Measurements from ENCODE around the gene KSR2.

The KSR2 gene

DNA sequence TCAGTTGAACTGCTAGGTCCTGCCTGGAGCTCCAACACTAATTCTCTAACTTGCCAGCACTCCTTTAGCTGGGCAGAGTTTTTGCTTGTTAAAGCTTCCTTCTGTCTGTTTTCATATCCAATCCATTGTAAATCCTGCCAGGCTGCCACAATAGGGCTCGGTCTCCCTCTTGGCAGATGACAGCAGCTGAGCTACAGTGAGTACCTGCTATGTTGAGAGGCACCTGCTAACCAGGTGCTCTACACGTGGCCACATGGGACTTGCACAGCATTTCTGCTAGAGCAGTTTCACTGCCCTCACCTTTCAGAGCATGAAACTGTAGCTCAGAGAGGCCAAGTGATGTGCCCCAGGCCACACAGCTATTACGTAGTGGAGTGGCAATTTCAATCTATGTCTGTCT, 500.8 kb downstream of the KSR2 start:
- DNase-seq, result no peak
- H3K4me1 Mint-ChIP-seq, result no peaks in the 10 kb centered on the region

DNA sequence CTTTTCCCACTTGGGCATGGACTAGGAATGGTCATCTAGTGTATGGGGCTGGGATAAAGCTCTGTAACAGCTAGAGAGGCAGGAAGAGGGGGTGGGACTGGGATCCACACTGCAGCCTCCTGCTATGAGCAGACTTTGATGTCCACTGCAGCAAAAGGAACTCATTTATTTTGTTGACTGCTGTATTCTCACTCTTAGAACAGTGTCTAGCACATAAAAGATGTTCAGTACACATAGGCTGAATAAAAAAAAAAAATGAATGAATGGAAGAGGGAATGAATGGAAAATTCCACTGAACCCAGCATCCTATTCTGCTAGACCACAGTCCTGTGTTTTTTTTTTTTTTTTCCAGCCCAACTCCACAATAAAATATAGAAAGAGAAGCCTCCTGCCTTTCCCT, 501.2 kb downstream of the KSR2 start:
- ATAC-seq, result no peak
- no peaks in the 10 kb centered on the region for H3K4me1 Mint-ChIP-seq

More for the DNA sequence above, 500.8 kb downstream of the KSR2 start:
- no peaks in the 10 kb centered on the region for H3K36me3 Mint-ChIP-seq (ENCODE audit: low read depth)
- peaks cover 5% of the 10 kb centered on the region for H3K9me3 Mint-ChIP-seq
- ATAC-seq, result no peak
- no peak overlapping the region for H3K4me3 Mint-ChIP-seq
- no peaks in the 10 kb centered on the region for H3K27me3 Mint-ChIP-seq
- H3K27ac Mint-ChIP-seq, result no peak overlapping the region

DNA sequence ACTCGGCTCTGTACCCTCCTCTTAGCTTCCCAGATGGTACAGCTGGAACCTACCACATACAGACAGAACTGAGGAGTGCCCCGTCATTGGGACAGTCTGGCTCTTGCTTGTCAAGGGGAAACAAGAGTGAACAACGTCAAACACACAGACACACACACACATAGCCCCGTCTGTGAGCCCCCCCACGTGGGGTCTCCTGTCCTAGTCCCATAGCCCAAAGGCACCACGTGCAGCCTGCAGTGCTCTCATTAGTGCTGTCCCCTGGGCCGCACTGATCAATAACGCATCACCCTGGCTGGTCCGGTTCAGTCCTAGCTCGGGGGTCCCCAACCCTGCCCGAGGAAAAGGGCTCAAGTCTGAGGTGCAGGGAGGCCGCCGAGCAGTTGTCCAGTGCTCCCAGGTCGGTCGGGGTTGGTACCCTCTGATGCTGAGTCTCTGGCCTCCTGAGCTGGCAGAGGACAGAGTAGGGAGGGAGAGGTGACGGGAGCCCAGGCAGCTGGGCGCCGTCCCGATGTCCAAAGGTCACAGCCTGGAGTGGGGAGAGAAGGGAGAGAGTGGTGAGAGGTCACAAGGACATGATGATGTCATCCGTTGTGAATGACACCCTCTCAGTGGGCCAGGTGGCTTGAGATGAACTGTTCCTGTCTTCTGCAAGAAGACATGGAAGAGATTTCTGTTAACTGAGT, 502.0 kb downstream of the KSR2 start:
- ATAC-seq, result no peak
- no peak overlapping the region for H3K27ac Mint-ChIP-seq

More for the DNA sequence above, 501.2 kb downstream of the KSR2 start:
- Mint-ChIP-seq H3K36me3 (ENCODE audit: low read depth) (no peaks in the 10 kb centered on the region), H3K27ac (no peak overlapping the region), H3K27me3 (no peaks in the 10 kb centered on the region), H3K4me3 (no peak overlapping the region), H3K9me3 (peaks cover 5% of the 10 kb centered on the region)
- no peak for DNase-seq

DNA sequence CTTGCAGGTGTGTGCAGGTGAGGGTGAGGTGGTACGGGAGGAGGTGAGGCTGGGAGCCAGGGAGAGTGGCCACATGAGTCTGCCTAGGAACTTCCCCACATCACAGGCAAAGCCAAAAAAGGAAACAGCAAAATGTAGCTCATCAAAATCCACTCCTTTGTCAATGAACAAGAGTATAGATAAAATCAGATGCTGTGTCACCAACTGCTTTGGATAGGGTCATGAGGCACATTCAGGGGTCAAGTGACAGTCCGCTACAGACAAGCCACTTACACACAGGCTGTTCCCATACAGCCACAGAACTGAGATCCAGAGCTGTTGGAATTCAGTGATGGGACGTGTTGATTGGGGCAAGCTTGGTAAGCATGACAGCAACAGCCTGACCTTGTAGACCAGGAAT, 507.1 kb downstream of the KSR2 start:
- Mint-ChIP-seq H3K9me3 (no peaks in the 10 kb centered on the region), H3K27ac (no peak overlapping the region), H3K36me3 (ENCODE audit: low read depth) (no peaks in the 10 kb centered on the region), H3K4me1 (no peaks in the 10 kb centered on the region), H3K4me3 (no peak overlapping the region), H3K27me3 (no peaks in the 10 kb centered on the region)
- no peak for DNase-seq
- ATAC-seq, result no peak

More for the DNA sequence above, 502.0 kb downstream of the KSR2 start:
- H3K4me3 Mint-ChIP-seq, result no peak overlapping the region
- H3K27me3 Mint-ChIP-seq, result no peaks in the 10 kb centered on the region
- no peak for DNase-seq
- no peaks in the 10 kb centered on the region for H3K36me3 Mint-ChIP-seq (ENCODE audit: low read depth)
- no peaks in the 10 kb centered on the region for H3K4me1 Mint-ChIP-seq
- peaks cover 5% of the 10 kb centered on the region for H3K9me3 Mint-ChIP-seq

DNA sequence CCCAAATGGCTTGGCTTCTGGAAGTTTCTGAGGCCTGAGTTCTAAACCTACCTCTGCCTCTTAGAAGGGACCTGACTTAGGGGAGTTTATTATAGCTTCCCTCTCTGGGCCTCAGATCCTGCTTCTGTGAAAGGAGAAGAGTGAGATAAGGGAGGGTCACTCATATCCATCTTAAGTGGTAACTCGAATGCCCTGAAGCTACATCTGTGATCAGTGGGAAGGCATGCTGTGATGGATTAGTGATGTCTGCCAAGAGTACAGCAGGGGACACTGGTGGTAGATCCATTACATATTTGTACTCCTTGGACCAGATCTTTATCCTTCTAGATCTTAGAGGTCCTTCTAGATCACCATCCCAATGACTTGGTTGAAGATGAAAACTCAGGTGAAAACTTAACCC, 509.6 kb downstream of the KSR2 start:
- no peaks in the 10 kb centered on the region for H3K36me3 Mint-ChIP-seq (ENCODE audit: low read depth)
- H3K9me3 Mint-ChIP-seq, result no peaks in the 10 kb centered on the region
- ATAC-seq (no peak), DNase-seq (no peak)
- H3K4me1 Mint-ChIP-seq, result no peaks in the 10 kb centered on the region
- no peaks in the 10 kb centered on the region for H3K27me3 Mint-ChIP-seq
- no peak overlapping the region for H3K4me3 Mint-ChIP-seq
- no peak overlapping the region for H3K27ac Mint-ChIP-seq

DNA sequence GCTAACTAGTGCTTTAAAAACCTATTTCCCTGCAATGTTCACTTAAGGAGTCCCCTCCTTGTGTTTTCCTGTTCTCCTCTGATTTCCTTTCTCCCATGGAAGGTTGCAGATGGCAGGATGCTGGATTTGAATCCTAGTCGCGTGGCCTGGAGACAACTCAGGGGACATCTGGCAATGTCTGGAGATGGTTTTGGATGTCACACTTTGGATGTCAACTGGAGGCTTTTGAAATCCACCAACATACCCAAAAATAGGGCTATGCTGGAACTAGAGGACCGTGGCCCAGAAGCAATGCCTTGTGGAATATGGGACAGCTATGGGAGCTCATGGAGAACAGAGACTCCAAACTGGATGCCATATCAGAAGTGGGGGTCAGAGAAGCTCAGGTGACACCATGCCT, 511.6 kb downstream of the KSR2 start:
- ATAC-seq, result no peak
- H3K4me3 Mint-ChIP-seq, result no peak overlapping the region

DNA sequence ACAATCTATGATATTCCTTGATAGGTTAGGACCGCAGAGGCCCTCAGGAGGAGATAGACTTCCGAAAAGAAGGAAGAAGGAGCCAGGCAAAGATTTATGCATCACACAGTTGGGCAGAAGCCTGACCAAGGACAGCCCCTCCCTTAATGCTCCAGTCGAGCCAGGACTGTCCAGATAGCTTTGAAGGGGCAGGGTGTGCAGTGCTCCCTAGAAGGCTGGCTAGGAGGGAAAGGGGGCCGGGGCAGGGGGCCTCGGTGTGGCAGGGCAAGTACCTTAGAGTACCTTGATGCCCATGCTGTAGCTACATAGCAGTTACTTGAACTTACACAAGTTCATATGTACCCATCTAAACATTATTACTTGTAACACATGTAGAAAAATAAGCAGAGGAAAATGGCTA, 512.7 kb downstream of the KSR2 start:
- no peak for DNase-seq
- no peak for ATAC-seq
- no peaks in the 10 kb centered on the region for H3K36me3 Mint-ChIP-seq (ENCODE audit: low read depth)
- H3K9me3 Mint-ChIP-seq, result no peaks in the 10 kb centered on the region
- no peak overlapping the region for H3K27ac Mint-ChIP-seq
- H3K4me3 Mint-ChIP-seq, result no peak overlapping the region
- no peaks in the 10 kb centered on the region for H3K4me1 Mint-ChIP-seq
- peaks cover 2% of the 10 kb centered on the region for H3K27me3 Mint-ChIP-seq

More for the DNA sequence above, 511.6 kb downstream of the KSR2 start:
- DNase-seq, result no peak
- Mint-ChIP-seq H3K4me1 (no peaks in the 10 kb centered on the region), H3K9me3 (no peaks in the 10 kb centered on the region), H3K27ac (no peak overlapping the region), H3K27me3 (peaks cover 2% of the 10 kb centered on the region), H3K36me3 (ENCODE audit: low read depth) (no peaks in the 10 kb centered on the region)

DNA sequence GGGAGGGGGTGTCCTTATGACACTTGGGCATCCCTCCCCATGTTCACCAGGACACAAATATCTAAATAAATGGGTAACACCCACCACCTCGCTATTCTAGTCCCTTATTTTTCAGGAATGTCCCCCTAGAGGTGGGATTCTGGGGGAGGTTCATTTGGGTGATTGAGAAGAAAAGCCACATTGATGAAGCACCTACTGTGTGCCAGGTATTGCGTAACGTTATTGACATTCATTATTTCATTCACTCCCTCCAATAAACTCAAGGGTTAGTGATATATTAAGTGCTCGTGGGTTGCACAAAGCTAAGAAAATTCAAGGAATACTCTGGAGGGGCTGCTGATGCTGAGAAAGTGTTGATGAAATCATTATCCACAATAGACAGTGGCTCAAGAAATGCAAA, 514.8 kb downstream of the KSR2 start:
- H3K36me3 Mint-ChIP-seq (ENCODE audit: low read depth), result no peaks in the 10 kb centered on the region
- peaks cover 2% of the 10 kb centered on the region for H3K27me3 Mint-ChIP-seq
- no peaks in the 10 kb centered on the region for H3K9me3 Mint-ChIP-seq
- no peak overlapping the region for H3K4me3 Mint-ChIP-seq
- ATAC-seq, result no peak
- no peaks in the 10 kb centered on the region for H3K4me1 Mint-ChIP-seq
- no peak overlapping the region for H3K27ac Mint-ChIP-seq
- DNase-seq, result no peak

DNA sequence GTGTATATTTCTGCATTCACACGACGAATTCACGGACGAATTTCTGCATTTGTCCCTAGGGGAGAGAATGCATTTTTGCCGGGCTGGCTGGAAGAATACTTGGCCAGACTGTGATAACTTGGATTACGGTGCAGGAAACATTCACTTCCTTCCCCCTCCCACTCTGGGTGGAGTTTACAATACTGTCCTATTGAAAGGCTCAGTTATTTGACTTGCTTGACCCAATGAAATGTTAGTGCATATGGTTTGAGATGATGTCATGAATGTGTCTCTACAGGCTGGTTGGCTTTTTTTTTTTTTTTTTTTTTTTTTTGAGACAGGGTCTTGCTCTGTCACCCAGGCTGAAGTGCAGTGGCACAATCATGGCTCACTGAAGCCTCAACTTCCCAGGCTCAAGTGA, 516.7 kb downstream of the KSR2 start:
- peaks cover 2% of the 10 kb centered on the region for H3K27me3 Mint-ChIP-seq
- H3K36me3 Mint-ChIP-seq (ENCODE audit: low read depth), result no peaks in the 10 kb centered on the region
- no peak overlapping the region for H3K4me3 Mint-ChIP-seq
- DNase-seq, result no peak
- no peaks in the 10 kb centered on the region for H3K9me3 Mint-ChIP-seq
- H3K4me1 Mint-ChIP-seq, result no peaks in the 10 kb centered on the region
- no peak overlapping the region for H3K27ac Mint-ChIP-seq
- no peak for ATAC-seq

DNA sequence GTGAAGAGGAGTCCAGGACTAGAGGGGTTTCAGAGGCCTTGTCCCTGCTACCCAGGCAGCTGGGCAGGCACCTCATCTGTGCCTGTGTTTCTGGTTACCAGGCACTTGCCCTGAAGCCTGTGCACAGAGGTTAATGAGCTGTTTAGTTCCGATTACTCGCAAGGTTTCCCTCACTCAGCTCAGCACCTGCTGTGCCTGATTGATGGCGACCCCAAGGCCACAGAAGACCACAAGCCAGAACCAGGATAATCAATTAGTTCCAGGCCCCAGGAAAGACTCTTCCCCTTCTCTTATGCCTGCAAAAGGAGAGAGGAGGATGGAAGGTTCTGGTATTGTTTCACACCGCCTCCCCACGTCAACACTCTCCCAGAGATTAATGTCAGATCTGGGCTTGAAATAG, 518.6 kb downstream of the KSR2 start:
- Mint-ChIP-seq H3K27ac (no peak overlapping the region), H3K27me3 (peaks cover 2% of the 10 kb centered on the region), H3K36me3 (ENCODE audit: low read depth) (no peaks in the 10 kb centered on the region), H3K4me1 (no peaks in the 10 kb centered on the region), H3K4me3 (no peak overlapping the region), H3K9me3 (no peaks in the 10 kb centered on the region)
- no peak for ATAC-seq
- DNase-seq, result no peak

DNA sequence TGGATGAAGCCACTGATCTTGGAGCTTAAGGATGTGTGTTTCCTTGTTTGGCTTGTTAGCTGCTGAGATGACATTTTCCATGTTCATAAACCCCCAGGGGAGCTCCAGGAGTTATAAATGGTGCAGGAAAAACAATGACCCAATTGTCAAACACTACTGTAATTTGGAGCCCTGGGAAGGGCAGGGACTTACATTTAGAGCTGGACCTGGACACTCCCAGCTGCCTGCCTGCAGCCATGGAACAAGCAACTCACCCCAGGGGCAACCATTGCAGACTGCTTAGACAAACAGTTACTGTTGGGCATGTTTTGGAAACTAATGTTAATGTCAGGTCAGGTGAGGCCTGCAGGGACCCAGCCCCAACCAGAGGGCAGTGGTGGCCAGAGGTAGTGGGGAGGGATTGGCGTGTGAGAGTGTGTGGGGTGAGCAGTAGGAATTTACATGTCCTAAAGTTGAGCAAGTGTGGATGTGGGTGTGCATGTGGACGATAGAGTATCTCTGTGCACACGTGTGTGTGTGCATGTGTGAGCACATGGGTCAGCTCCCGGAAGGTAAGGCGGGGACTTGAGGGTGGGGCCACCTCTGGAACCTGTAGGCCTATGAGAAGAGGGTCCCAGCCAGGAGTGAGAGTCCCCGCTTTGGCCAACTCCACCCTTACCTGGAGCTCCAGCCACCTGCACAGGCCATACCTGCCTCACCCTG, 521.0 kb downstream of the KSR2 start:
- H3K4me3 Mint-ChIP-seq, result no peak overlapping the region
- H3K27me3 Mint-ChIP-seq, result peaks cover under 1% of the 10 kb centered on the region
- no peak for DNase-seq
- no peak overlapping the region for H3K27ac Mint-ChIP-seq
- ATAC-seq, result no peak
- no peaks in the 10 kb centered on the region for H3K9me3 Mint-ChIP-seq
- no peaks in the 10 kb centered on the region for H3K4me1 Mint-ChIP-seq
- H3K36me3 Mint-ChIP-seq (ENCODE audit: low read depth), result no peaks in the 10 kb centered on the region

DNA sequence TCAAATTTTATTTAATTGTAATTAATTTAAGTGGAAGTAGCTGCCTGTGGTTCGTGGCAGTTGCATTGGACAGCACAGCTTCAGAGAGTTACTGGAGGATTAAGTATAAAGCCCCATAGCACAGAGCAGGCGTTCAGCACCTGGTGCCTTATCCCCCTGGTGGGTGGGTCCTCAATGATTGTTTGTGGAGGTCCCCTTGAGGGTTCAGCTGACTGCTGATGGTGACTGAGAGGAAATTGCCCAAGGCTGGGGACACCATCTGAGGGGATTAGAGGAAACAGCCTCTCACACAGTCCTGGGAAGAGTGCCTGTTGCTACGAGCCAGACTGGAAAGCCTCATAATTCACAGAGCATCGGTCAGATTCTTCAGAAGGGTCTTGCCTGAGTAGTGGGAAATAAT, 524.0 kb downstream of the KSR2 start:
- no peaks in the 10 kb centered on the region for H3K9me3 Mint-ChIP-seq
- H3K27ac Mint-ChIP-seq, result no peak overlapping the region
- peaks cover 3% of the 10 kb centered on the region for H3K27me3 Mint-ChIP-seq
- ATAC-seq (no peak), DNase-seq (no peak)
- no peaks in the 10 kb centered on the region for H3K36me3 Mint-ChIP-seq (ENCODE audit: low read depth)
- H3K4me1 Mint-ChIP-seq, result no peaks in the 10 kb centered on the region
- H3K4me3 Mint-ChIP-seq, result no peak overlapping the region

DNA sequence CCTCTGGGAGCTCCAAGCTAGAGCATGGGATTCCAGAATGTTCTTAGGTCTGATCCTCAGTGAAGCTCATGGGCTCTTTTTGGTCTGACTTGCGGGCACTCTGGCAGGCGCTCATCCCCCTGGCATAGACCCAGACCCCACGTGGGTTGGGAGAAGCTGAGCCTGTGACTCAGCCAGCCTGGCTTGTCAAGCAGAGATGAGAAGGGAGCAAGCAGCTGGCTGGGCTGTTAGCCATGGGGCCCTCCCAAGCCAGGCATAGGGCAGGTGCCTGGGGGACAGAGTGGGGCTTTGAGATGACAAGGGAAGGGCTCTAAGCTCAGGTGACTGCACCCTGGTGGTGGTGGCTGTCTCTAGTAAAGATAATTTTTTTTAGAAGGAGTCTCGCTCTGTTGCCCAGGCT, 527.0 kb downstream of the KSR2 start:
- Mint-ChIP-seq H3K27ac (no peak overlapping the region), H3K9me3 (no peaks in the 10 kb centered on the region), H3K4me3 (no peak overlapping the region), H3K36me3 (ENCODE audit: low read depth) (no peaks in the 10 kb centered on the region), H3K27me3 (peaks cover 3% of the 10 kb centered on the region), H3K4me1 (no peaks in the 10 kb centered on the region)
- DNase-seq (no peak), ATAC-seq (no peak)

DNA sequence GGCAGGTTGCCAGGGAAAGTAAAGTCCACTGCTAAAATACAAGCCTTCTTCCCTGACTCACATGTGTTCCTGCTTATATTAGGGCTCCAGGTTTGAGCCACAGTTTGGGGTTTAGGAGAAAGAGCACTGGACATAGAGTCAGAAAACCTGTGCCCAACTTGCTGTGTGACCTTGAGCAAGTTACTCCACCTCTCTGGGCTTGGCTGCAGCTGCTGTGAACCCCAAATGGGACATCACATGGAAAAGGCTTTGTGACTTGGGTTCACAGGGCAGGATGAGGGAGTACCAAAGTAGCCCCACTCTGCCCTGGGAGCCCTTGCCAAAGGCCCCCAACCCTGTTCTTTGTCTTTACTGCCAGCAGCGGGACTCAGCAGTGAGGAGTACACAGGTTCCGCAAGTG, 528.4 kb downstream of the KSR2 start:
- no peak overlapping the region for H3K27ac Mint-ChIP-seq
- DNase-seq (no peak), ATAC-seq (no peak)
- peaks cover 8% of the 10 kb centered on the region for H3K27me3 Mint-ChIP-seq
- no peak overlapping the region for H3K4me3 Mint-ChIP-seq
- H3K4me1 Mint-ChIP-seq, result no peaks in the 10 kb centered on the region
- no peaks in the 10 kb centered on the region for H3K36me3 Mint-ChIP-seq (ENCODE audit: low read depth)
- H3K9me3 Mint-ChIP-seq, result no peaks in the 10 kb centered on the region

DNA sequence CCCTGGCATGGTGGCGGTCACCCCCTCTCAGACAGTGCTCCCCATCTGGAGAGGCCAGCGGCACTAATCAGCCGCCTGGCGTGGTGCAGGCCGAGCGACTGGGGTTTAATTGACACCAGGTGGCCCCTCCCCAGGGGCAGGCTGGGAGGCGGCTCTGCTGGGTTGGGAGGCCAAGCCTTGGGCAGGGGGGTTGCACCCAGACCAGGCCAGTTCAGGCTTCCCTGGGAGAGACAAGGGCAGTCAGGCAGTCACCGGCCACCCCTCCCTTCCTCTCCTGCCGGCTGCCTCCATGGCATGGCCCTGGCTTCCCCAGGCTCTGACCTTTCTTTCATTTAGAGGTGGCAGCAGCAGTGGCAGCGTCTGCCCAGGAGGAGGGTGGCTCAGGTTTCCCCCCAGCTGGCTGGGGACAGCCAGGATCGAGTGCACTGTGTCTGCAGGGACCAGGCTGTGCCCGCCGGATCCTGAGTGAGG, 529.2 kb downstream of the KSR2 start:
- peaks cover 8% of the 10 kb centered on the region for H3K27me3 Mint-ChIP-seq
- no peaks in the 10 kb centered on the region for H3K4me1 Mint-ChIP-seq
- H3K36me3 Mint-ChIP-seq (ENCODE audit: low read depth), result no peaks in the 10 kb centered on the region
- no peaks in the 10 kb centered on the region for H3K9me3 Mint-ChIP-seq
- no peak for DNase-seq
- no peak overlapping the region for H3K4me3 Mint-ChIP-seq
- H3K27ac Mint-ChIP-seq, result no peak overlapping the region
- no peak for ATAC-seq
